Skin of body (tissue), 2 donors: ENCODE data around the gene GGCT. TPM values are rescaled to one million over a fixed set of nuclear protein-coding genes. Genes with fewer than 3 reads are reported as not detected.
A peak's percentile ranks its signal among the peaks of the same experiment; 100 is the strongest.
"Not testable (repeated sequence)": the region's sequence is repeated elsewhere in the genome, so short reads cannot be mapped to it uniquely, and the experiment has no call there.

Experiments
- DNase-seq: peaks from one replicate; lab custom pipeline; 2025; lab: John Stamatoyannopoulos, UW
- total RNA-seq: library from RNA; depleted of rRNA; stranded (reverse); fragments of >200 nt; gene quantifications from one replicate; pipeline ENCODE4 v1.2.3, GENCODE V29; 2014

Gene GGCT
- total RNA-seq, 1 donor from 2014 or later, result 36.3 TPM

DNA sequence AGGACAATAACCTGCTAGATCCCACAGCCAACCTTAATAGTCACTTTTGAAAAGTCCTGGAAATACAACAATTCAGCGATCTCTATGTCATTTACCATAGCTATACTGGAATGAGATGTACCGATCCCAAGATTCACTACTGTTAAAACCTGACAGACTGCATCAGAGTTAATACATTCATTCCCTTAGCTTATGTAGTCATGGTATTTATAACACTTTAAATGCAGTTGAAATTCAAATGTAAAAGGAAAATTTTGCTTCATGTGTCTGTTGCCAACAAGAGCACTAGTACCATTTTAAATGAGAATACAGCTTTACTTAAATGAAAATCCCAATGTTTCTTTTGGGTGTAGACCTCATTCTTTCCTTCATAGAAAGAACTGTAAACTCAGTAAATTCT is 11.1 kb upstream of the GGCT start:
- no peak for DNase-seq

DNA sequence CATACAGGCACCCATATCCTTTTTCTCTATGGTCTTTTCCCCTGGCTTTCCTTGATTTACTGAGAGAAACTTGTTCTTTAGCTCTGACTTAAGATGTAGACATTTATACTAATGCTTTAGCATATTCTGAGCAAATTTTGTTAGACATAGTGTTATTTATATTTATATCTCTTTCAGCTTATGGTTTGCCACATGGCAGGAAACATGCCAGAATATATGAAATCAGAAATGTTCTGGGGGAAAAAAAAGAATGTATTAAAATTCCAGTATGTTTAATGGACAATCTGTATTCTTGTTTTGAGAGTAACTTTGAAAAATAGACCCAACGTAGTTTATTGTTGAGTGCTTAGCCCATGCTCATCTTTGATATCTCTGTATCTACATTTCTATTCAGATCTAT is 10.1 kb upstream of the GGCT start:
- no peak for DNase-seq

DNA sequence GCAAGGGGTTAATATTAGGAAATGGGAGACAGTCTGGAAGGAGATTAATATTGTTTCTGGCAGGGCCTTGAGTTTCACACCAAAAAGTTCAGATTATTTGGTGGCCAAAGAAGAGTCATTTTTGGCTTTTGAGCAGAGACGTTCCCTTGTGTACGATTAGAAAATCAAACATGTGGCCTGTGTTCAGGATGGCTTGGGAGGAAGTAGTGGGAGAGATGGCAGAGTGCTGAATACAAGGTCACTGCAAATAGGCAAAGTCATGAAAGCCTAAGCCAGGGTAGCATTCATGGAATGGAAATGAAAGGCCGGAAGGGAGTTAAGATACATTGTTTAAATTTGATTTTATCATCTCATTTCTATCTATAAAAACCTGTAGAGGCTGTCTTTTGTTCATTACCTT is 9.5 kb upstream of the GGCT start:
- no peak for DNase-seq

DNA sequence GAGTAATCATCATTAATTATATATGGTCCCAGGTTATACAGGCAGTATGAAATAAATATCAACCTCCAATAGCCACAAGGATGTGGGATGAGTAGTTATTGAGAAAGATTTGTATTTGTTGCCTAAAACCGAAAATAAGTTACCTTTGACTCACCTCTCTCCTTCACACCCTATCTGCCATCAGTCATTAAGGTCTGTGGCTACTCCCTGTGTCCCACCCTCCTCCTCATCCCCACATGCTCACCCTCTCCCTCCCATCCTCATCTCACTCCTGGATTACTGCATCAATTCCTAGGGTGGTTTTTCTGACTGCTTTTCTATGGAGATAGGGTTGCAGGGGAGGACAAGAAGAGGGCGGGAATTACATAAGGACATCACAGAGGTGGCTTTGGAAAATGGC is 9.1 kb upstream of the GGCT start:
- DNase-seq, result no peak

DNA sequence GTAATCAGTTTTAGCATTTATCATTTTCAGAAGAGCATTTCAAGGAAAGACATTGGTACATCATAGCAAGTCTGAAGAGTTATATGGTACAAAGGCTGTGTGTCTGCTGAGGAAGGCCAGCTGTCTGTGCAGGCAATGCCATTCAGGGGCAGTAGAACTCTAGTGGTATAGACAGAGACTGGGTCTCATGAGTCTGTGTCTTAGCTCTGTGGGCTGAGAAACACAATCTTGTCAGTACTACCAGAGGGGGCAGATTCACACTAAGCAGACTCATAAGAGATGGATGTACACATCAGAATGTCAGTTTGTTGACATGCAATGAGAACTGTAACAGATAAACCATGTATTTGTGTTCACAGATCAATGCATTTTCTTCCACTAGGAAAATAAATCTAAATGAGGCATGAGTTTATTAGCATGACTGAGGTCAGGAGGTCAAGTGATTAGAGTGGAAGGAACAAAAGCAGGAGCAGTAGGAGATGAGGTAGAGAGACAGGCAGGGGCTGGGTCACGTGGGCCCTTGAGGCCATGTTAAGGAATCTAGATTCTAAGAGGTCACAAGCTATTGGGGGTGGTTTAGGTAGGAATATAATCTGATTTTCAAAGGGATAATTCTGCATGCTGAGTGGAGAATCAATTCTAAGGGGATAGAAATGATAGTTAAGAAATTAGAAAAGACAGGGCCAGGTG is 7.5 kb upstream of the GGCT start:
- DNase-seq, result no peak

DNA sequence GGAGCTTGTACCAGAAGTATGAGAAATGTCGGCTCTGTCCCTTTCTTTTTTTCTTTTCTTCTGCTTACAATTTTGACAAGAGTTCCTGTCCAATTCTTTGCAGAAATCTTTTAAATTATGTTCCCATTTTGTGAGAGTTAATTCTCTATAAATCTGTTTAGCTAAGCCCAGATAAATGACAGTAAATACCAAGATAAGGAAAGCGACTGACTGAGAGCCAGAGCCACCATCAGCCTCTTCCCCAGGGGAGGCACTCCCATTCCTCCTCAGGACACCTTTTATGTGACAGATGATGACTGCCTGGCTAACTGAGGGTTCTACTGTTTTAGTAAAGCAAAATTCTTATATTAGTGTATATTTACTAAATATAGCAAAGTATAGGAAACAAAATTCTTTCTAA is 6.9 kb upstream of the GGCT start:
- DNase-seq, result no peak

DNA sequence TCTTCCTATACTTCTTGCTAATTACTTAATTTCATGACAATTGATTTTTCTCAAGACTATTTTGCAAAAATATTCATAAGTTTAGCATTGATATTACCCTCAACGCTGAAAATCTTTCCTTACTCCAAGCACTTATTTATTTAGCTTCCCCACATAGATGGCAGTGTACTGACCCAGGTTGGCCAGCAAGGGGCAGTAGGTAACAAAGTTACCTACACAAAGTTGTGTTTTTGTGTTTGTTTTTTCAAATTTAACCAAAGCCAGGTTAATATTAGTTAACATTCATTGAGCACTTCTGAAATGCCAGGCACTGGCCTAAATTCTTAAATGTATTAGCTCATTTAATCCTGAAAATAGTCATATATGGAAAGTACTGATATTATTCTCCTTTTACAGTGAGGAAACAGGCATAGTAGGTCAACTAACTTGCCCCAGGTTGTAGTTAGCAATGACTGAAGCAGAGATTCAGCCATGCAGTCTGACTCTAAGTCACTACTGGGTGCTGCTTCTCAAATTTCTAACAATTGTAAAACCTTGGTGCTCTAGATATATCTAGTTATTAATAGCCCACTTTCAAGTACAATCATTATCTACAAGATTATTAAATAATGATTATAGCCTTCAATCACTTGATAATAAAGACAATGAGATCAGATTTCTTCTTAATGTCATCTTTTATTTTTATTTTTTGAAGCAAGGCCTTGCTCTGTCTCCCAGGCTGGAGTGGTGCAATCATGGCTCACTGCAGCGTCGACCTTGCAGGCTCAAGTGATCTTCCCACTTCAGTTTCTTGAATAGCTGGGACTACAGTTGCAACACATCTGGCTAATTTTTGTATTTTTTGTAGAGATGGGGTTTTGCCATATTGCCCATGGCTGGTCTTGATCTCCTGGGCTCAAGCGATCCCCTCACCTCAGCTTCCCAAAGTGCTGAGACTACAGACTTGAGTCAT is 5.8 kb upstream of the GGCT start:
- DNase-seq, result no peak

DNA sequence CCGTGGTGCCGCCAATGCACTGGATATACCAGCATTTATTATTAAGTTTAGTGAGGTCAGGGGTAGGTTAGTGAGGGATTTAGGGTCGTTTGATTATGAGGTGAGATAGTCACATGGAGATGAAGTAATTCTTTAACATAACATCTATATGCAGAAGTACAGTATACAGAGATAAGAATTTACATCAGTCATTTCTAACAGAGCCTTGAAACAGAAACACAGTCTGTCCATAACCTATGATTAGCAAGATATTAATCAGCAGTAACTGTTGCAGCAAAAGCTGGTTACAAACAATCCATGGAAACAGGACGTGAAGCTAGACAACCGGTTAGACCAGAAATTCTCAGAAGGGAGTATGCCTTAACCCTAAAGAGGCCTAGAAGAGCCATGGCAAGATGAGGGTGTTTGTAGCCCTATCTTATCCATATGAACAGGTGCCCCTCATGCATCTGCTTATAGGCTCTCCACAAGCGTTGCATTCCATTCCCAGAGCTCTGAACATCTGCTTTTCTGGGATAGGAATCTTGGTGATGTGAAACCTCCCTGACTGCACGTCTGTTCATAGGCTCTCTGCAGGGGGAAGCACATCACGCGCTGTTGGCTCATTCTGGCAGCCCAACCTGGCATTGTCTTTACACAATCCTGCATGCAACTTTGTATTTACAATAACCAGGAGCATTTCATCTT is 4.7 kb upstream of the GGCT start:
- DNase-seq, result not testable (repeated sequence)

DNA sequence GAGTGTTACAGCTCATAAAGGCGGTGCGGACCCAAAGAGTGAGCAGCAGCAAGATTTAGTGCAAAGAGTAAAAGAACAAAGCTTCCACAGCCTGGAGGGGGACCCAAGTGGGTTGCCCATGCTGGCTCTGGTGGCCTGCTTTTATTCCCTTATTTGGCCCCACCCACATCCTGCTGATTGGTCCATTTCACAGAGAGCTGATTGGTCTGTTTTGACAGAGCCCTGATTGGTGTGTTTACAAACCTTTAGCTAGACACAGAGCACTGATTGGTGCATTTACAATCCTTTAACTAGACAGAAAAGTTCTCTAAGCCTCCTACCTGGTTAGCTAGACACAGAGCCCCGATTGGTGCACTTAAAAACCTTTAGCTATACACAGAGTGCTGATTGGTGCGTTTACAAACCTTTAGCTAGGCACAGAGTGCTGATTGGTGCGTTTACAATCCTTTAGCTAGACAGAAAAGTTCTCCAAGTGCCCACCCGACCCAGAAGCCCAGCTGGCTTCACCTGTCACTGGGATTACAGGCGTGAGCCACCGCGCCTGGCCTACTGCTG is 2.8 kb upstream of the GGCT start:
- DNase-seq, result not testable (repeated sequence)

DNA sequence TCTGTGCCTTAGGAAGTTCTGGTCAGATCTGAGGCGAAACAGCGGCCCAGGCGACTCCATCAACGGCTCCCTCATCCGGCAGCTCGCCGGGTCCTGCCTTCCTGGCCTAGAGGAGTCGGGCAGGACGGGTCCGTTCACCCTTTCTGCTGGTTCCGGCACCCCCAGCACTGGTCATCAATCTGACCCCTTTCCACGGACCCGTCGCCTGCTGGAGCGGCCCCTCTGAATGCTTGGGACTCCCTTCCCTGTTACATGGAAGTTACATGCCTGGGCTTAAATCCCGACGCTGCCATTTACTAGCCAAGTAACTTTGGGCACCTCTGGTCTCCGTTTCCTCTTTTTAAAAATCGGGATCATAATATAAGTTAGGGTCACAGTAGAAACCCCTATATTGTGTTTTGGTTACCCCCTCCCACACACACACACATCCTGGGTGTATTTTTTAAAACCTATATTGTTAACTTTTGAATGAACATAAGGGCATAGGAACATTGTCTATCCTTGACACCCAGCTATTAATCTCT is 607 bp upstream of the GGCT start:
- no peak for DNase-seq

DNA sequence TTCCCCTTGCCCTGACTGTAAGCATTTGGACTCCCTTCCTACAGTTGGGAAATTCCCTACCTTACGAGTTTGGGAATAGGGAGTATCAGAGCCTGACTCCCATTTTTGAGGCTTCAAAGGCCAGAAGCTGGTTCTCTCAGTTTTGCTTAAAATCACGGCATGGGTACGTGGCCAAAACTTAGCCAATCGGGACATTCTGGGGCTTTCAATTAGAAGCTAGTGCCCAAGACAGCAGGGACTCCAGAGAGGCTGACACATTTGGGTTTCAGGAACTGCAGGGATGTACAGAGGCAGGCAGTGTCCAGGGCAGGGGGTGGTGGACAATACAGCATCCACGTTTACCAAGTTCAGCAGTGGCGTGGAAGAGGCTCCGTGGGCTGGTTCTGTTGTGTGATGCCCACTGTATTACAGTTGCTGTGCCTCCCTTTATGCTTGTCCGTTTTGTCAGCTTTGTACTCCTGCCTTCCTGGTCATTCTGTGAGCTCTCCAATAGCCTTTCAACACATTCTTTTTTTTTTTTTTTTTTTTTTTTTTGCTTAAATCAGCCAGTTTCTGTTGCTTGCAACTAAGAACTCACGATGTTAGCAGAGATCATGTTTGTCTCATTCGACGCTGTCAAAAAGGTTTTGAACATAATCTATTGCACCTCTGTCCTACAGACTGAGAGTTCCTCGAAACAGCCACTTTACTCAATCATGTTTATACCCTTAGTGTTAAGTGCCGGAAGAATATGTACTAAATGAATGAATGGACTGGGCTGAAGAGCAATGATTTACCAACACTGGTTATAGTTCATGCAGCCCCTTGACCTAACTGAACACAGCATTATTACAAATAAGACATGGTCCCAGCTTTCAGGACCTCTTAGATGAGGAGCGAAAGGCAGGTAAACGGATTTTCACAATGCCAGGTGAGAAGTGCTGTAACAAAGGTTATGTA is 1.1 kb downstream of the GGCT start:
- DNase-seq, result no peak

DNA sequence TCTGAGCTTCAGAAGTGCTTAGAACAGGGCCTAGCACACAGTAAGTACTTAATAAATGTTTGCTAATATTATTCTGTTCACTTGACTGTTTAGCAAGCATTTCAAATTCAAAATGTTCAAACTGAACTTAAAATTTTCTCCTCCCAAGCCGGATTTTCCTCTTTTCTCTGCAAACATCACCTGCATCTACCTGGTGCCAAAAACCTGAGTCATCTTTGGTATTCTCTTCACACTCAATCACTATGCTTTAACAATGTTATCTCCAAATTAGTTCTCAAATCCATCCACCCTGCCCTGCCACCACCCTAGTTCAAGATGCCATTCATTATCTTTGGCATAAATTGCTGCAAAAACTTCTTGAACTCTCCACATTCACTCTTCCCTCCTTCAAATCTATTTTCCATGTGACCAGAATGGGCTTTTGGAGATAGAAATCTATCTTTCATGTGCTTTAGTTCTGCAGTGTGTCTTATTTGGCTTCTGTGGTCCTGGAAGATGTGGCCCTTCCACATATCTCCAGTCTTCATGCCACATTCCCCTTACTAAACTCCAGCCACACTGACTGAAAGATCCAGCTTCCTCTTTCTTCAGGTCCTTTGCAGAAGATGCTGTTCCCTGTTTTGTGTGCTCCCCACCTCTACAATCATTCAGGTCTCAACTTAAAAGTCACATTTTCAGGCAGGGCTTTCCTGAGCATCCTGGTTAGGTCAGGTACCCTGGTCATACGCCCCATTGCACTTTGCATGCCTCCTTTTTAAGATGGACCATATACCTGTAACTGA is 2.0 kb downstream of the GGCT start:
- DNase-seq, result no peak

DNA sequence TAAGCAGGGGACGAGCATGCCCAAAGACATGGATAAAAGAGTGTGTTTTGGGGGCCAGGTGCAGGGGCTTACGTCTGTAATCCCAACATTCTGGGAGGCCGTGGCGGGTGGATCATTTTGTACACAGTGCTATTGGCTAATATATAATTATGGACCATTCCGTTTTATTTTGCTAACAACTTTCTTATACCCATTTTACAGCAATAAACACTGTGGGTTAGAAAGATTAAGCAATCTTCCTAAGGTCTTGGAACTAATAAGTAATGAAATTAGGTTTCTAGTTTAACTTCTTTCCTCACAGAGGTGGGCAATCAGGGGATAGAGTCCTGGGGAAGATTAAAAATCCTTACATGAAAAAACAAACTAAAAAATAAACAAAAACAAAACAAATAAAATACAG is 3.4 kb downstream of the GGCT start:
- DNase-seq, result no peak

DNA sequence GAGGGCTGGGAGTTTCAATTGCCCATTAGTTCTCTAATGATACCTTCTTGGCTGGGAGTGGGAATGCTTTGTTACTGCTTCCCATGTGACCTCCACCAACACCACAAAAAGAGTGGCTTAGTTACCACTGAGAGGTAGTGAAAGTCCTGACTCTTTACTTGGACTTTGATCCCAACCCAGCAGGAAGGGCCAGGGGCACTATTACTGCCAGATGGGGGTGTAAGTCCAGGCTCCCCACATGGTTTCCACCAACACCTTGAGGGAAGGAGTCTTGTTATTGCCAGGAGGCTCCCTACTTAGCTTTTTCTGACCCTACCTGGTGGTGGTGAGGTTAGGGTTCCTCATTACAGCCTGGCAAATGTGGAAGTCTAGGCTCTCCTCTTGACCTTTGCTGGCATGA is 11.4 kb downstream of the GGCT start:
- DNase-seq, result no peak

DNA sequence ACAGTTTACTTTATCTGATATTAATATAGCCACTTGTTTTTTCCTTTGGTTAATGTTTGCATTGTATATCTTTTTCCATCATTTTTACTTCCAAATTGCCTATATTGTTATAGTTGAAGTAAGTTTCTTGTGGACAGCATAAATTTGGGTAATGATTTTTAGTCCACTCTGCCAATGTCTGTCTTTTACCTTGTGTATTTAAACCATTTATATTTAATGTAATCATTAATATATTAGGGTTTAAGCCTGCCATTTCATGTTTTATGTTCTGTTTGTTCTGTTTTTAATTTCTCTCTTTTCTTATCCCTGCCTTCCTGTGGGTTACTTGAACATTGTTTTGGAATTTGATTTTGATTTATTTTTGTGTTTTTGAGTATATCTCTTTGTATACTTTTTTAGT is 13.2 kb downstream of the GGCT start:
- DNase-seq, result no peak

DNA sequence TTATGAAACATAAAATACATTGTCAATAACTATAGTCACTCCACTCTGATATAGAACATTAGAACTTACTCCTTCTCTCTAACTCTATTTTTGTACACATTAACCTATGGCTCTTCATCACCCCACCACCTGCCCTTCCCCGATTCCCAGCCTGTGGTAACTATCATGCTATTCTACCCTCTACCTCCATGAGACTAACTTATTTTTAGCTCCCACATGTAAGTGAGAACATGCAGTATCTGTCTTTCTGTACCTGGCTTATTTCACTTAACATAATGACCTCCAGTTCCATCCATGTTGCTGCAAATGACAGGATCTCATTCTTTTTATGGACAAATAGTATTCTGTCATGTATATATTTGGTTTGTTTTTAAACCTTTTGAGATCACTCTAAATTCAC is 17.3 kb downstream of the GGCT start:
- no peak for DNase-seq

DNA sequence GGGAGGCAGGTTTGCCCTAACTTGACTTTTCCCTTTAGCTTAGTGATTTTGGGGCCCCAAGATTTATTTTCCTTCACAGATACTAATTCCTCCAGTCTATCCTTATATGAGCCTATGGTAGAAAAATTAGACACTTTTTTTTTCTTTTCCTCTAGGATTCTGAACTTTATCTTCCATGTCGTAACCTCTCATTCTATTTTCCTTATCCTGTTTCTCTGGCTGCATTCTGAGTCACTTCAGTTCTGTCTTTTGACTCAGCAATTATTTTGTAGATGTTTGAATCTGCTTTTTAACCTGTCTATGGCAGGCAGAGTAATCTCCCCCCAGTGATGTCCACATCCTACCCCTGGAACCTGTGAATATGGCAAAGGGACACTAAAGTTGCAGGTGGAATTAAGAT is 19.0 kb downstream of the GGCT start:
- no peak for DNase-seq

DNA sequence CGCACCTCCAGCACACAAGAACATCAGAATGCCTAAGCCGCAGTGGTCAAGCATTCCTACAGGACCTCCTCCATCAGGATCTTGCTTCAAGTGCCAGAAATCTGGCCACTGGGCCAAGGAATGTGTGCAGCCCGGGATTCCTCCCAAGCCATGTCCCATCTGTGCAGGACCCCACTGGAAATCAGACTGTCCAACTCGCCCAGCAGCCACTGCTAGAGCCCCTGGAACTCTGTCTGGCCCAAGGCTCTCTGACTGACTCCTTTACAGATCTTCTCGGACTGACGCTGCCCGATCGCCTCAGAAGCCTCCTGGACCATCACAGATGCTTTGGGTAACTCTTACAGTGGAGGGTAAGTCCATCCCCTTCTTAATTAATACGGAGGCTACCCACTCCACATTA is 23.2 kb downstream of the GGCT start:
- DNase-seq, result not testable (repeated sequence)

DNA sequence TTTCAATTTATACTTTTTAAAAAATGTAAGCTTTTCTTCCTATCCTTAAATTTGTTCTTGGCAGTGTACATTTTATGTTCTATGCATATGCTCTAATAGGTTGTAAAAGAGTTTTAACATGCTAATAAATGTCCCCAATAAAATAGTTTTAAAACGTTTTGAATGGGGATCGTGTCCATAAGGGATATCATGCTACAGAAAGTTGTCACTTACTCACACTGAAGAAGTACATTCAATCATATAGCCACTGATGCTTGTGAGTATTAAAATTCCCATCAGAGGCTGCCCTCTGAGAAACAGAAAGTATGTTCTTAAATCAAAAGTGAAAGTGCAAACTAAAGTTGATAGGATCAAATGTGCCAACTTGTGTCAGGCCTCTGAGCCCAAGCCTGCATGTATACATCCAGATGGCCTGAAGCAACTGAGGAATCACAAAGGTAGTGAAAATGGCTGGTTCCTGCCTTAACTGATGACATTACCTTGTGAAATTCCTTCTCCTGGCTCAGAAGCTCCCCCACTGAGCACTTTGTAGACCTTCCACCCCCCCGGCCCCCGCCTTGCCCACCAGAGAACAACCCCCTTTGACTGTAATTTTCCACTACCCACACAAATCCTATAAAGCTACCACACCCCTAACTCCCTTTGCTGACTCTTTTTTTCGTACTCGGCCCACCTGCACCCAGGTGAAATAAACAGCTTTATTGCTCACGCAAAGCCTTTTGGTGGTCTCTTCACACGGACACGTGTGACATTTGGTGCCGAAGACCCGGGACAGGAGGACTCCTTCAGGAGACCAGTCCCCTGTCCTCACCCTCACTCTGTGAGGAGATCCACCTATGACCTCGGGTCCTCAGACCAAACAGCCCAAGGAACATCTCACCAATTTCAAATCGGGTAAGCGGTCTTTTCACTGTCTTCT is 25.2 kb downstream of the GGCT start:
- DNase-seq, result peak; percentile 36
